ENCODE results near the gene TPH2. TPM values are rescaled to one million over a fixed set of nuclear protein-coding genes. Genes with fewer than 3 reads are reported as not detected.
A peak's percentile ranks its signal among the peaks of the same experiment; 100 is the strongest.

The TPH2 gene
- total and polyA plus RNA-seq, 4 donors, result 0.01 TPM; not detected in 3

DNA sequence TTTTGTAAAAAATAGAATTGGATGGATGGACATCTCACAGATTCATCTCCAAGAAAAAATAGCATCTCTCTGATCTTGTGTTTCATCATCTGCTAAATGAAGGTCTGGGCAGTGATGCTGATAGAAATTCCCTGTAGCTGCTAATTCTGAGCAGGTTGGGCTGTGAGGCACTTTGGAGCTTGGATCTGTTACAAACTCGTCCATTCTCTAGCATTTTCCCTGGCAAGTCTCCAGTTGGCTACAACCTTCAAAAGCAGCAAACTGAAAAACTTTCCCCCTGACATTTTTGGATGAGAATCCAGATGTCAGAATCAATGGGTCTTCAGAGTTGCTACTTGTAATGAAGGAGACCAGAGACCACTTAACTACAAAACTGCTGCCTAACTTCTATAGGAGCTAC, 72.7 kb downstream of the TPH2 start:
- H3K4me3 ChIP-seq, result no peak overlapping the region
- H3K27ac ChIP-seq (ENCODE audit: low read depth in 1 of 2, low read length in 1 of 2), result no peak overlapping the region
- TF ChIP-seq CTCF (IDR thresholded peaks at IDR 0.05; ENCODE audit: control extremely low read depth, extremely low read depth), result no peak
- H3K36me3 ChIP-seq (ENCODE audit: control insufficient read depth in 4 of 4, insufficient read depth in 4 of 4, low read length in 4 of 4), result no peaks in the 10 kb centered on the region
- ATAC-seq (ENCODE audit: insufficient read depth, low FRiP score), result no peak
- no peaks in the 10 kb centered on the region for H3K9me3 ChIP-seq (ENCODE audit: control insufficient read depth in 4 of 4, insufficient read depth in 3 of 4, low read length in 3 of 4)
- H3K27me3 ChIP-seq (ENCODE audit: control insufficient read depth in 3 of 3, insufficient read depth in 3 of 3, low read length in 2 of 3), result no peaks in the 10 kb centered on the region
- 20 to 54% methylated on average over 1 of the region's 1 CpG for WGBS, 2 donors
- H3K9ac ChIP-seq (ENCODE audit: insufficient read depth in 1 of 2, low read length in 2 of 2), result no peak overlapping the region
- DNase-seq, result peak in 2 of 3 donors; percentile 45 to 63
- H3K4me1 ChIP-seq (ENCODE audit: control insufficient read depth in 5 of 5, insufficient read depth in 5 of 5, low read length in 5 of 5), result peaks cover 0 to 4% (median 0%) of the 10 kb centered on the region in 5 donors

DNA sequence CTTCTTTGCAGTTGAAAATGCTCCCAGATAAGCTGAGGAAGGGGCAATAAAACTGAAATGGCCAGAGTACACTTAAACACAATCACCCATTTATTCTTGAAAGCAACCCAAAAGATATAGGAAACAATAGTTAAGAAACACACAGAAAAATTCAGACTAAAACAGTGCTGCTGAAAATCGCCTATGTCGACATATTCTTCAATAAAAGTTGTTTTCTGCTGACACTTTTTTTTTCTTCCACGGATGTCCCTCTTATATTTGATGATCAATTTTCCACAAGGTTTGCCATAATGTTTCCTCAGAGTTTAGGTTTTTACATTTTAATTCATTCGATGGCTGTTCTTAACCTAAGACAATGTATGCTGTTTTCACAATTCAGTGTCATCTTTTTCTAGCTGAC, 74.2 kb downstream of the TPH2 start:
- TF ChIP-seq CTCF (IDR thresholded peaks at IDR 0.05; ENCODE audit: control extremely low read depth, extremely low read depth), result no peak
- DNase-seq, result no peak
- Histone ChIP-seq H3K4me1 (ENCODE audit: control insufficient read depth in 5 of 5, insufficient read depth in 5 of 5, low read length in 5 of 5) (peaks cover 0 to 4% (median 0%) of the 10 kb centered on the region in 5 donors), H3K36me3 (ENCODE audit: control insufficient read depth in 4 of 4, insufficient read depth in 4 of 4, low read length in 4 of 4) (no peaks in the 10 kb centered on the region), H3K9me3 (ENCODE audit: control insufficient read depth in 4 of 4, insufficient read depth in 3 of 4, low read length in 3 of 4) (no peaks in the 10 kb centered on the region), H3K27me3 (ENCODE audit: control insufficient read depth in 3 of 3, insufficient read depth in 3 of 3, low read length in 2 of 3) (no peaks in the 10 kb centered on the region), H3K27ac (ENCODE audit: low read depth in 1 of 2, low read length in 1 of 2) (no peak overlapping the region), H3K4me3 (no peak overlapping the region), H3K9ac (ENCODE audit: insufficient read depth in 1 of 2, low read length in 2 of 2) (no peak overlapping the region)
- WGBS, 2 donors, result 81 to 91% methylated on average over 4 of the region's 4 CpGs
- ATAC-seq (ENCODE audit: insufficient read depth, low FRiP score), result no peak

- no peak overlapping the region for H3K9ac ChIP-seq (ENCODE audit: insufficient read depth in 1 of 2, low read length in 2 of 2)
- H3K9me3 ChIP-seq (ENCODE audit: control insufficient read depth in 4 of 4, insufficient read depth in 3 of 4, low read length in 3 of 4), result no peaks in the 10 kb centered on the region
- H3K4me1 ChIP-seq (ENCODE audit: control insufficient read depth in 5 of 5, insufficient read depth in 5 of 5, low read length in 5 of 5), result peaks cover 0 to under 1% (median 0%) of the 10 kb centered on the region in 5 donors
- no peak overlapping the region for H3K4me3 ChIP-seq
- no peak overlapping the region for H3K27ac ChIP-seq (ENCODE audit: low read depth in 1 of 2, low read length in 1 of 2)
- H3K36me3 ChIP-seq (ENCODE audit: control insufficient read depth in 4 of 4, insufficient read depth in 4 of 4, low read length in 4 of 4), result no peaks in the 10 kb centered on the region
- no peaks in the 10 kb centered on the region for H3K27me3 ChIP-seq (ENCODE audit: control insufficient read depth in 3 of 3, insufficient read depth in 3 of 3, low read length in 2 of 3)
- WGBS, 2 donors, result 71 to 83% methylated on average over 1 of the region's 1 CpG
- no peak for TF ChIP-seq CTCF (IDR thresholded peaks at IDR 0.05; ENCODE audit: control extremely low read depth, extremely low read depth)
- DNase-seq (no peak), ATAC-seq (ENCODE audit: insufficient read depth, low FRiP score) (no peak)
Measured at GRCh38 chr12:72015895-72016294, 77.2 kb downstream of the TPH2 start.

DNA sequence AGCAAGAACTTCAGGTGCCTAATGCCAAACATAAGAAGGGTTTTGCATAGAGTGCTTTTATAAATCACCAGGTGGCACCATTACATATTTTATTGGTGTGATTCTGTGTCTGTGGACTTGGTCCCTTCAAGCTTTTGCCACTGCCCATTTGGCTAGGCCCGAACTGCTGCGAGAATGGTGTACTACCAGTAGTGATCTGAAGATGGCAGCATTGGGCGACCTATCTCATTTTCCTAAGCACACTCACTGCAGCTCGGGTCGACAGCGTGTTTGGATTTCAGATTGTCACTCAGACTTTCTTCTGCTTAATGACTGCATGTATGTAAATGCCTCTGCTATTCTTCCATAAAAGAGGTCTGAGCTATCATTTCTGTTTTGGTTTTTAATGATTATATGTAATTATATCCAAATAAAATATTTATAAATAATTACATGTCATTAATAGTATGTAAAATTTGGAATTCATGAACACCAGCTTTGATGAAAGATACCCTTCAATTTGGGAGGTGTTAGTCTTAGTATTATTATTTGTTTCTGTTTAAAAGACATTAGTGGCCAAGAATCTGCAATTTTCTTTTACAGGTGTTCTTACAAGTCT, 78.5 kb downstream of the TPH2 start:
- no peaks in the 10 kb centered on the region for H3K36me3 ChIP-seq (ENCODE audit: control insufficient read depth in 4 of 4, insufficient read depth in 4 of 4, low read length in 4 of 4)
- WGBS, 2 donors, result 1 to 2% methylated on average over 6 of the region's 6 CpGs
- H3K27ac ChIP-seq (ENCODE audit: low read depth in 1 of 2, low read length in 1 of 2), result no peak overlapping the region
- ATAC-seq (ENCODE audit: insufficient read depth, low FRiP score) (peak; percentile 84), DNase-seq (peak; percentile 78 to 91 (median 81))
- H3K9ac ChIP-seq (ENCODE audit: insufficient read depth in 1 of 2, low read length in 2 of 2), result no peak overlapping the region
- H3K4me1 ChIP-seq (ENCODE audit: control insufficient read depth in 5 of 5, insufficient read depth in 5 of 5, low read length in 5 of 5), result no peaks in the 10 kb centered on the region
- H3K9me3 ChIP-seq (ENCODE audit: control insufficient read depth in 4 of 4, insufficient read depth in 3 of 4, low read length in 3 of 4), result no peaks in the 10 kb centered on the region
- H3K4me3 ChIP-seq, result no peak overlapping the region
- H3K27me3 ChIP-seq (ENCODE audit: control insufficient read depth in 3 of 3, insufficient read depth in 3 of 3, low read length in 2 of 3), result no peaks in the 10 kb centered on the region
- no peak for TF ChIP-seq CTCF (IDR thresholded peaks at IDR 0.05; ENCODE audit: control extremely low read depth, extremely low read depth)

Measured in lung (tissue), 12 donors.